ENCODE results near the gene OR7D2. TPM values are rescaled to one million over a fixed set of nuclear protein-coding genes. Genes with fewer than 3 reads are reported as not detected.

Gene OR7D2
- total and polyA plus RNA-seq, 2 experiments from 2014 or later = not detected

DNA sequence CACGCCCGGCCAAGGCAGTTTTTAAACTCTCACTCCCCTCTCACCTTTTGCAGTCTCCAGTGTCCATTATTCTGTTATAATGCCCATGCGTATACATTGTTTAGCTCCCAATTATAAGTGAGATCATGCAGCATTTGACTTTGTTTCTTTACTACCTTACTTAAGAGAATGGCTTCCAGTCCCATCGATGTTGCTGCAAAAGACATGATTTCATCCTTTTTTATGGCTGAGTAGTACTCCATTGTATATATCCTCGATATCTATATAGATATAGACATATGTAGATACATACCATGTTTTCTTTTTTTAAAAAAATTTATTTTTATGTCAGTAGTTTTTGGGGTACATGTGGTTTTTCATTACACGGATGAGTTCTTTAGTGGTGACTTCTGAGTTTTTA lies 8.4 kb downstream of the OR7D2 start:
- H3K36me3 Mint-ChIP-seq (ENCODE audit: low read depth) = peaks cover 31% of the 10 kb centered on the region
- Histone ChIP-seq H3K79me2 (replicated peaks; ENCODE audit: insufficient read depth) (no peaks in the 10 kb centered on the region), H3K4me1 (ENCODE audit: insufficient read depth) (no peaks in the 10 kb centered on the region), H3K36me3 (ENCODE audit: insufficient read depth) (peaks cover 4% of the 10 kb centered on the region; the same call in 1 of the 2 replicates), H3F3A (replicated peaks; ENCODE audit: low read depth) (no peaks in the 10 kb centered on the region), H2AFZ (no peak overlapping the region), H3K9me2 (ENCODE audit: insufficient read depth) (no peaks in the 10 kb centered on the region), H3K4me2 (no peak overlapping the region), H3K27me3 (ENCODE audit: insufficient read depth) (no peaks in the 10 kb centered on the region), H3K27ac (ENCODE audit: low read depth) (no peak overlapping the region), H4K20me1 (replicated peaks; ENCODE audit: insufficient read depth) (no peaks in the 10 kb centered on the region), H3K4me3 (no peak overlapping the region)
- no peak overlapping the region for H3K27ac Mint-ChIP-seq
- H3K9me3 Mint-ChIP-seq = peaks cover 90% of the 10 kb centered on the region
- TF ChIP-seq ZNF331 (CRISPR knock-in tag; IDR thresholded peaks at IDR 0.05; ENCODE audit: low read depth) (no peak), NANOG (IDR thresholded peaks at IDR 0.05; ENCODE audit: borderline replicate concordance) (no peak), STAT1 (IDR thresholded peaks at IDR 0.05; ENCODE audit: unreplicated experiment) (no peak), CREB1 (CRISPR knock-in tag; IDR thresholded peaks at IDR 0.05; ENCODE audit: low read depth) (no peak), JUNB (IDR thresholded peaks at IDR 0.05; ENCODE audit: unreplicated experiment) (no peak), ZNF114 (CRISPR knock-in tag; IDR thresholded peaks at IDR 0.05) (no peak), EZH2 (IDR thresholded peaks at IDR 0.05; ENCODE audit: low read depth, unreplicated experiment) (no peak)
- TF ChIP-seq, protein P1, sequence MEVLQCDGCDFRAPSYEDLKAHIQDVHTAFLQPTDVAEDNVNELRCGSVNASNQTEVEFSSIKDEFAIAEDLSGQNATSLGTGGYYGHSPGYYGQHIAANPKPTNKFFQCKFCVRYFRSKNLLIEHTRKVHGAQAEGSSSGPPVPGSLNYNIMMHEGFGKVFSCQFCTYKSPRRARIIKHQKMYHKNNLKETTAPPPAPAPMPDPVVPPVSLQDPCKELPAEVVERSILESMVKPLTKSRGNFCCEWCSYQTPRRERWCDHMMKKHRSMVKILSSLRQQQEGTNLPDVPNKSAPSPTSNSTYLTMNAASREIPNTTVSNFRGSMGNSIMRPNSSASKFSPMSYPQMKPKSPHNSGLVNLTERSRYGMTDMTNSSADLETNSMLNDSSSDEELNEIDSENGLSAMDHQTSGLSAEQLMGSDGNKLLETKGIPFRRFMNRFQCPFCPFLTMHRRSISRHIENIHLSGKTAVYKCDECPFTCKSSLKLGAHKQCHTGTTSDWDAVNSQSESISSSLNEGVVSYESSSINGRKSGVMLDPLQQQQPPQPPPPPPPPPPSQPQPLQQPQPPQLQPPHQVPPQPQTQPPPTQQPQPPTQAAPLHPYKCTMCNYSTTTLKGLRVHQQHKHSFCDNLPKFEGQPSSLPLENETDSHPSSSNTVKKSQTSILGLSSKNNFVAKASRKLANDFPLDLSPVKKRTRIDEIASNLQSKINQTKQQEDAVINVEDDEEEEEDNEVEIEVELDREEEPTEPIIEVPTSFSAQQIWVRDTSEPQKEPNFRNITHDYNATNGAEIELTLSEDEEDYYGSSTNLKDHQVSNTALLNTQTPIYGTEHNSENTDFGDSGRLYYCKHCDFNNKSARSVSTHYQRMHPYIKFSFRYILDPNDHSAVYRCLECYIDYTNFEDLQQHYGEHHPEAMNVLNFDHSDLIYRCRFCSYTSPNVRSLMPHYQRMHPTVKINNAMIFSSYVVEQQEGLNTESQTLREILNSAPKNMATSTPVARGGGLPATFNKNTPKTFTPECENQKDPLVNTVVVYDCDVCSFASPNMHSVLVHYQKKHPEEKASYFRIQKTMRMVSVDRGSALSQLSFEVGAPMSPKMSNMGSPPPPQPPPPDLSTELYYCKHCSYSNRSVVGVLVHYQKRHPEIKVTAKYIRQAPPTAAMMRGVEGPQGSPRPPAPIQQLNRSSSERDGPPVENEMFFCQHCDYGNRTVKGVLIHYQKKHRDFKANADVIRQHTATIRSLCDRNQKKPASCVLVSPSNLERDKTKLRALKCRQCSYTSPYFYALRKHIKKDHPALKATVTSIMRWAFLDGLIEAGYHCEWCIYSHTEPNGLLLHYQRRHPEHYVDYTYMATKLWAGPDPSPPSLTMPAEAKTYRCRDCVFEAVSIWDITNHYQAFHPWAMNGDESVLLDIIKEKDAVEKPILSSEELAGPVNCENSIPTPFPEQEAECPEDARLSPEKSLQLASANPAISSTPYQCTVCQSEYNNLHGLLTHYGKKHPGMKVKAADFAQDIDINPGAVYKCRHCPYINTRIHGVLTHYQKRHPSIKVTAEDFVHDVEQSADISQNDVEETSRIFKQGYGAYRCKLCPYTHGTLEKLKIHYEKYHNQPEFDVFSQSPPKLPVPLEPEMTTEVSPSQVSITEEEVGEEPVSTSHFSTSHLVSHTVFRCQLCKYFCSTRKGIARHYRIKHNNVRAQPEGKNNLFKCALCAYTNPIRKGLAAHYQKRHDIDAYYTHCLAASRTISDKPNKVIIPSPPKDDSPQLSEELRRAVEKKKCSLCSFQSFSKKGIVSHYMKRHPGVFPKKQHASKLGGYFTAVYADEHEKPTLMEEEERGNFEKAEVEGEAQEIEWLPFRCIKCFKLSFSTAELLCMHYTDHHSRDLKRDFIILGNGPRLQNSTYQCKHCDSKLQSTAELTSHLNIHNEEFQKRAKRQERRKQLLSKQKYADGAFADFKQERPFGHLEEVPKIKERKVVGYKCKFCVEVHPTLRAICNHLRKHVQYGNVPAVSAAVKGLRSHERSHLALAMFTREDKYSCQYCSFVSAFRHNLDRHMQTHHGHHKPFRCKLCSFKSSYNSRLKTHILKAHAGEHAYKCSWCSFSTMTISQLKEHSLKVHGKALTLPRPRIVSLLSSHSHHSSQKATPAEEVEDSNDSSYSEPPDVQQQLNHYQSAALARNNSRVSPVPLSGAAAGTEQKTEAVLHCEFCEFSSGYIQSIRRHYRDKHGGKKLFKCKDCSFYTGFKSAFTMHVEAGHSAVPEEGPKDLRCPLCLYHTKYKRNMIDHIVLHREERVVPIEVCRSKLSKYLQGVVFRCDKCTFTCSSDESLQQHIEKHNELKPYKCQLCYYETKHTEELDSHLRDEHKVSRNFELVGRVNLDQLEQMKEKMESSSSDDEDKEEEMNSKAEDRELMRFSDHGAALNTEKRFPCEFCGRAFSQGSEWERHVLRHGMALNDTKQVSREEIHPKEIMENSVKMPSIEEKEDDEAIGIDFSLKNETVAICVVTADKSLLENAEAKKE (CRISPR knock-in tag; IDR thresholded peaks at IDR 0.05) = no peak
- TF ChIP-seq, protein P2, sequence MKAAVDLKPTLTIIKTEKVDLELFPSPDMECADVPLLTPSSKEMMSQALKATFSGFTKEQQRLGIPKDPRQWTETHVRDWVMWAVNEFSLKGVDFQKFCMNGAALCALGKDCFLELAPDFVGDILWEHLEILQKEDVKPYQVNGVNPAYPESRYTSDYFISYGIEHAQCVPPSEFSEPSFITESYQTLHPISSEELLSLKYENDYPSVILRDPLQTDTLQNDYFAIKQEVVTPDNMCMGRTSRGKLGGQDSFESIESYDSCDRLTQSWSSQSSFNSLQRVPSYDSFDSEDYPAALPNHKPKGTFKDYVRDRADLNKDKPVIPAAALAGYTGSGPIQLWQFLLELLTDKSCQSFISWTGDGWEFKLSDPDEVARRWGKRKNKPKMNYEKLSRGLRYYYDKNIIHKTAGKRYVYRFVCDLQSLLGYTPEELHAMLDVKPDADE (IDR thresholded peaks at IDR 0.05) = no peak
- H3K27me3 Mint-ChIP-seq (ENCODE audit: insufficient read depth, low read depth, poor library complexity) = peaks cover 7% of the 10 kb centered on the region
- H3K4me3 Mint-ChIP-seq = no peak overlapping the region
- no peaks in the 10 kb centered on the region for H3K4me1 Mint-ChIP-seq
- DNase-seq (ENCODE audit: low spot score) (no peak), ATAC-seq (no peak)
